Prostate gland (tissue), 2 donors: ENCODE measurements around the gene PPARA. TPM values are rescaled to one million over a fixed set of nuclear protein-coding genes. Genes with fewer than 3 reads are reported as not detected.

Experiments
- DNase-seq: peaks from one replicate; pipeline ENCODE4 v3.0.0-alpha.2; 2019; ENCODE audit warnings: low spot score
- H3K27ac ChIP-seq, 2 donors: fragments of 200-600 bp; sonication (generic); 2 replicates each; pipeline ENCODE4 v1.5.1; 2017 to 2019
- H3K27me3 ChIP-seq: fragments of 200-600 bp; sonication (generic); replicated peaks from 2 replicates; pipeline ENCODE4 v1.5.1; 2019; ENCODE audit not compliant: insufficient read depth
- H3K36me3 ChIP-seq, 2 donors: fragments of 200-600 bp; sonication (generic); 1 replicate in 1 of 2; 2 replicates in 1 of 2; pipeline versions ENCODE4 v1.5.1 to v1.8.1; 2017 to 2019
- H3K4me1 ChIP-seq: fragments of 200-600 bp; sonication (generic); replicated peaks from 2 replicates; pipeline ENCODE4 v1.5.1; 2019
- H3K4me3 ChIP-seq, 2 donors: fragments of 200-600 bp; sonication (generic); 2 replicates each; pipeline ENCODE4 v1.5.1; 2017 to 2019
- H3K9me3 ChIP-seq: fragments of 200-600 bp; sonication (generic); 2 replicates; pipeline ENCODE4 v1.5.1; 2017
- POLR2A ChIP-seq: fragments of 450-650 bp; IDR thresholded peaks from one replicate; pipeline ENCODE4 v1.6.1; 2016; ENCODE audit warnings: antibody characterized with exemption, mild to moderate bottlenecking
- POLR2AphosphoS5 ChIP-seq: sonication (generic); formaldehyde crosslinking; IDR thresholded peaks from one replicate; pipeline ENCODE4 v1.6.1; 2017; ENCODE audit warnings: antibody characterized with exemption
- WGBS: methylation state at CpG from one replicate; pipeline ENCODE4 v1.1.5; 2018; 5-methylcytosine and 5-hydroxymethylcytosine counted together
- intact Hi-C: fragments of 100-400 bp; cut with DNase I; formaldehyde crosslinking; loops from one replicate; pipeline ENCODE4 v1.14.2; 2022
- total RNA-seq, 2 donors: library from RNA; depleted of rRNA; stranded (reverse); fragments of >200 nt; gene quantifications; one replicate each; pipeline ENCODE4 v1.1.0, GENCODE V29; 2016
- TF ChIP-seq, protein P1 (sequence below), 4 experiments: fragments of 200-600 bp in 2 of 4; fragments of 450-650 bp in 2 of 4; sonication (generic) in 2 of 4; IDR thresholded peaks; 1 replicate in 3 of 4; 2 replicates in 1 of 4; pipeline ENCODE4 v1.5.1; 2016 to 2019; ENCODE audit warnings: antibody characterized with exemption in 4 of 4, mild to moderate bottlenecking in 2 of 4, moderate library complexity in 2 of 4

Gene PPARA
- total RNA-seq, 2 donors from 2014 or later: 21.2 to 27.3 TPM

DNA sequence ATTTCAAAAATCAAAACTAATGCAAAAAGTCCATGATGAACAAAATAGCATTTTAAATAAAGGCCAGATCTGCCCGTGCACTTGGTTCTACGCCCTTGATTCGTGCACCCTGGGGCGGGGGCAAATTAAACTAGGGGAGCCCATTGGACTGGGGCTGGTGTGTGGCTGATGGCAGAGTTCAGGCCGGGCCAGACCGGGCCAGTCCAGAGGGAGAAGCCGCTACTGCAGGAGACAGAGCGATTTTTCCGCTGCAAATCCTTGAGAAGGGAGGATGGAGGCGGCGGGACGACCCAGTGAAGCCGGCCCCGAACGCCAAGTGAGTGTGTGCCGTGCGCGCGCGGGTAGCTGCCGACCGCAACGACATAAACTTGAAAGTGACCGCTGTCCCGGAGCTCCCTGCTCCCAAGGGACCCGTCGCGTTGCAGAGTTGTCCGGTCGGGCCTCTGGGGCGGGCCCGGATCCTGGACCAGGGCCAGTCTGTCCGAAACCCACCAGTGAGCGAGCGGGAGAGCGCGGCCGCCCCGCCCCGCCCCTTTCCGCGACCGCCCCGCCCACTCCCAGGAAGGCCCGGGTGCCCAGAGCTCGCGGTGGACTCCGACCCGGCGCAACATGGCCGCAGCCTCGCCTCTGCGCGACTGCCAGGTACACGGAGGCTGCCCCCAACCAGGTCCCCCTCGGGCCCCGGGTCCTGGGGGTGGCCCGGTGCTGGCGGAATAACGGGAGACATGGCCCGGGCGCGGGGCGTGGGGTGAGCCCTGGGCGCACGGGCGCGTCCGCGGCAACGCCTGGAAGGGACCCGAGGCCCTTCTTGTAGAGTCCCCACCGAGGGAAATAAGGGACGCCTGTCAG lies 117.3 kb downstream of the PPARA start, which contains the start of gene TTC38:
TTC38 (plus strand) TSS at position 578 of the 849 bp plus-strand sequence; CDS start at position 610, 32 bp downstream.
- Histone ChIP-seq H3K27ac (peak within 1 kb of the TSS; percentile 74 to 84), H3K4me3 (peak within 1 kb of the TSS; percentile 52 to 90), H3K27me3 (no peaks in the 10 kb centered on the region), H3K4me1 (peaks cover 9% of the 10 kb centered on the region), H3K36me3 (no peaks in the 10 kb centered on the region), H3K9me3 (no peaks in the 10 kb centered on the region)
- intact Hi-C loops: loop anchor here (5.0 kb wide), 1 partner anchor 115 kb away; the partner anchor contains the start of gene PPARA
- peak; percentile 92 for DNase-seq
- 2% methylated on average over 40 of the region's 74 CpGs for WGBS
- TF ChIP-seq POLR2AphosphoS5 (peak; percentile 83), POLR2A (peak; percentile 67)
- TF ChIP-seq, protein P1, sequence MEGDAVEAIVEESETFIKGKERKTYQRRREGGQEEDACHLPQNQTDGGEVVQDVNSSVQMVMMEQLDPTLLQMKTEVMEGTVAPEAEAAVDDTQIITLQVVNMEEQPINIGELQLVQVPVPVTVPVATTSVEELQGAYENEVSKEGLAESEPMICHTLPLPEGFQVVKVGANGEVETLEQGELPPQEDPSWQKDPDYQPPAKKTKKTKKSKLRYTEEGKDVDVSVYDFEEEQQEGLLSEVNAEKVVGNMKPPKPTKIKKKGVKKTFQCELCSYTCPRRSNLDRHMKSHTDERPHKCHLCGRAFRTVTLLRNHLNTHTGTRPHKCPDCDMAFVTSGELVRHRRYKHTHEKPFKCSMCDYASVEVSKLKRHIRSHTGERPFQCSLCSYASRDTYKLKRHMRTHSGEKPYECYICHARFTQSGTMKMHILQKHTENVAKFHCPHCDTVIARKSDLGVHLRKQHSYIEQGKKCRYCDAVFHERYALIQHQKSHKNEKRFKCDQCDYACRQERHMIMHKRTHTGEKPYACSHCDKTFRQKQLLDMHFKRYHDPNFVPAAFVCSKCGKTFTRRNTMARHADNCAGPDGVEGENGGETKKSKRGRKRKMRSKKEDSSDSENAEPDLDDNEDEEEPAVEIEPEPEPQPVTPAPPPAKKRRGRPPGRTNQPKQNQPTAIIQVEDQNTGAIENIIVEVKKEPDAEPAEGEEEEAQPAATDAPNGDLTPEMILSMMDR (IDR thresholded peaks at IDR 0.05): no peak

DNA sequence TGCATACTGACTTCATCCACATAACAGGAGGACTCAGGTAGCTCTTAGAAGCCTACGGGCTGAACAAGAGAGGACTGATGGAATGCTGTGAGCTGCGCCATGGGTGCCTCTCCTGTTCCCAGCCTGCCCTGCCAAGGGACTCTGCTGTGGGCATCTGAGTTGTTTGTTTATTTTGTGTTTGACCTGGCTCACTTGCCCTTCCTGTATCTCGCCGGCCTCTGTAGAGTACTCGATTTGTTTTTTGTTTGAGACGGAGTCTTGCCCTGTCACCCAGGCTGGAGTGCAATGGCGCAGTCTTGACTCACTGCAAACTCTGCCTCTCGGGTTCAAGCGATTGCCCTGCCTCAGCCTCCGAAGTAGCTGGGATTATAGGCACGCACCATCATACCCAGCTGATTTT lies 119.2 kb downstream of the PPARA start:
- WGBS: 75% methylated on average over 11 of the region's 11 CpGs
- intact Hi-C loops: loop anchor here (5.0 kb wide), 1 partner anchor 117 kb away; the partner anchor contains the start of gene PPARA
- peaks cover 0 to 3% of the 10 kb centered on the region in 2 donors for H3K36me3 ChIP-seq
- TF ChIP-seq, protein P1 (IDR thresholded peaks at IDR 0.05): no peak
- TF ChIP-seq POLR2AphosphoS5 (no peak), POLR2A (no peak)
- no peak overlapping the region for H3K27ac ChIP-seq
- peaks cover 9% of the 10 kb centered on the region for H3K4me1 ChIP-seq
- no peaks in the 10 kb centered on the region for H3K9me3 ChIP-seq
- DNase-seq: no peak
- H3K4me3 ChIP-seq: no peak overlapping the region
- H3K27me3 ChIP-seq: no peaks in the 10 kb centered on the region

DNA sequence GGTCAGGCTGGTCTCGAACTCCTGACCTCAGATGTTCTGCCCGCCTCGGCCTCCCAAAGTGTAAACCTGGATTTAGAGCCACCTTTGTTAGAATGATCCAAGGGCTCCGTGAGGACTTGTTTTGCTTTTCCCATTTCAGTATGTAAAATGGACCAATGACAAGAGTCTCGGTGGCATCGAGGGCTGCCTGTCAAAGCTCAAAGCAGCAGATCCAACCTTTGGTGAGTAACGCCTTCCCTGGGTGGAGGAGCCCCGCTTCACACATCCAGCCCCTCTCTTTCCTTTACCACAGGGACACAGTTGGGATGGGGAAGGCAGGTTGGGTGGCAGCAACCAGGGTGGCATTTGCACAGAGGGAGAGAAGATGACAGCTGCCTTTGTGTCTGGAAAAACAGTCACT lies 121.9 kb downstream of the PPARA start:
- Histone ChIP-seq H3K4me3 (no peak overlapping the region), H3K27ac (no peak overlapping the region), H3K4me1 (peaks cover 9% of the 10 kb centered on the region), H3K9me3 (no peaks in the 10 kb centered on the region), H3K27me3 (no peaks in the 10 kb centered on the region), H3K36me3 (peaks cover 2 to 10% of the 10 kb centered on the region in 2 donors)
- DNase-seq: no peak
- TF ChIP-seq POLR2A: no peak
- TF ChIP-seq, protein P1 (IDR thresholded peaks at IDR 0.05): no peak
- TF ChIP-seq POLR2AphosphoS5: no peak
- intact Hi-C loops: no loop called here
- 93% methylated on average over 8 of the region's 8 CpGs for WGBS

DNA sequence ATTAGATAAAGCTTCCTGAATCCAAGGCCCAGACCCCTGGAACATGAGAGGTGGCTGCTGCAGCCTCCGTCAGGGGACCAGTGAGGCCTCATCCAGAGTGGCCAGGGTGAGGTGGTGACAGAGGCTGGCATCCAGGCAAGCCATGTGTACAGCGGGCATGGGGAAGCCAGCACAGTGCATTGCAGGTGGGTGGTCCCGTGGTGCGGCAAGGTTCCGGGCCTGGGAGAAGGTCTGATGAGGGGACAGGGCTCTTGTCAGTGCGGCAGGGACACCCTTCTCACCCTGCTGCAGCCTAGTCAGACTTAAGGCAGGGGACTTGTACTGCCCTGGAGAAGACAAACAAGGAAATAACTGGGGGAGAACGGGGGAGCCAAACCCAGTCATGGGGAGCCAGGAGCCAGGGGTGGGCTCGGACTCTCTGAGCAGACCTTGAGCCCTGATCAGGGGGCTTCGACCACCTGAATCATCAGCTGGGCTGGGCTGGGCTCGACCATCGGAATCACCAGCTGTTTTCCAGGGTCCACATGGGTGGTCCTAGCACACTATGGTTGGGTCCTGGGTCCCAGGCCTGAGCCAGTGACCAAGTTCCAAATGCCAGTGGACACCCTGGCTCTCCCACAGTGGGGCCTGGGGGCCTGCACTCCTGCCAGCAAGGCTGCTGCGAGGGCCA lies 122.6 kb downstream of the PPARA start:
- H3K9me3 ChIP-seq: no peaks in the 10 kb centered on the region
- H3K27me3 ChIP-seq: no peaks in the 10 kb centered on the region
- no peak overlapping the region for H3K4me3 ChIP-seq
- TF ChIP-seq, protein P1 (IDR thresholded peaks at IDR 0.05): no peak
- no peak for TF ChIP-seq POLR2A
- no peak for TF ChIP-seq POLR2AphosphoS5
- no peak for DNase-seq
- intact Hi-C loops: no loop called here
- 90% methylated on average over 12 of the region's 12 CpGs for WGBS
- no peak overlapping the region for H3K27ac ChIP-seq
- peaks cover 2 to 13% of the 10 kb centered on the region in 2 donors for H3K36me3 ChIP-seq
- peaks cover 9% of the 10 kb centered on the region for H3K4me1 ChIP-seq
